ENCODE measurements around the gene PTGIS. TPM values are rescaled to one million over a fixed set of nuclear protein-coding genes. Genes with fewer than 3 reads are reported as not detected.

Gene PTGIS
- total and polyA plus RNA-seq, 2 of the 4 experiments (the other 2 are of a cell fraction), result 1.6 to 2.6 TPM

GRCh38 chr20:49587111-49587570 is 19.2 kb upstream of the PTGIS start:
- H2BK20ac ChIP-seq (ENCODE audit: low read depth, low read length), result peak overlapping the region; percentile 36; the same call in 1 of the 2 replicates
- H2AFZ ChIP-seq (replicated peaks; ENCODE audit: low read length, poor library complexity), result peak overlapping the region; percentile 1
- peak; percentile 83 for DNase-seq
- no peaks in the 10 kb centered on the region for H3K27me3 ChIP-seq (ENCODE audit: control insufficient read depth, insufficient read depth, low read length)
- in situ Hi-C loops (cut with MboI; ENCODE audit: low sequenced_read_pairs) (no loop called here), intact Hi-C loops (cut with micrococcal nuclease) (no loop called here), dilution Hi-C loops (cut with HindIII; ENCODE audit: low sequenced_read_pairs, unreplicated experiment) (no loop called here)
- no peak overlapping the region for H3K23ac ChIP-seq (ENCODE audit: low read depth, low read length)
- WGBS, 2 experiments (ENCODE audit: extremely low coverage in 2 of 2, insufficient read length in 1 of 2), result 35% methylated on average over 5 of the region's 10 CpGs; no CpG with 5 or more reads in 1 of the 2 experiments
- peak overlapping the region; percentile 86 for H4K5ac ChIP-seq (ENCODE audit: low read depth, low read length)
- H2BK15ac ChIP-seq (ENCODE audit: low read depth, low read length), result no peak overlapping the region
- H4K91ac ChIP-seq (ENCODE audit: insufficient read depth, low read depth, low read length), result peak overlapping the region; percentile 72; the same call in 1 of the 2 replicates
- POLR2A ChIA-PET (ENCODE audit: unreplicated experiment), result no interaction called here
- H3K36me3 ChIP-seq (ENCODE audit: control insufficient read depth, insufficient read depth, low read length), result no peaks in the 10 kb centered on the region
- H3K56ac ChIP-seq (ENCODE audit: extremely low read depth, insufficient read depth, low read length), result no peak overlapping the region
- peak overlapping the region; percentile 31; the same call in 1 of the 2 replicates for H3K4me2 ChIP-seq (ENCODE audit: low read depth, low read length)
- 0 out of 2 replicates have a peak overlapping the region, but pooled peaks have one; percentile 2 for H3K9ac ChIP-seq (ENCODE audit: low read depth, low read length)
- H3K27ac ChIP-seq (ENCODE audit: insufficient read depth, low read length), result peak overlapping the region; percentile 76; the same call in 1 of the 2 replicates
- CTCF ChIA-PET, result no interaction called here
- peak overlapping the region; percentile 45; the same call in 1 of the 2 replicates for H2BK120ac ChIP-seq (ENCODE audit: low read depth, low read length)
- no peak overlapping the region for H2AK5ac ChIP-seq (ENCODE audit: low read depth, low read length)
- no peak overlapping the region for H3K14ac ChIP-seq (replicated peaks; ENCODE audit: low read depth, low read length)
- ATAC-seq (ENCODE audit: low read depth), result no peak
- H3K4me3 ChIP-seq (ENCODE audit: insufficient read depth, low read depth, low read length), result no peak overlapping the region
- H3K18ac ChIP-seq (ENCODE audit: low read depth, low read length), result peak overlapping the region; percentile 89
- H4K8ac ChIP-seq (ENCODE audit: low read depth in 2 of 2, low read length in 2 of 2), result peak overlapping the region; percentile 0 to 27; a peak in 3 of 4 replicates
- peak overlapping the region; percentile 91 for H2BK5ac ChIP-seq (ENCODE audit: low read depth, low read length, poor library complexity, severe bottlenecking)
- H3K79me1 ChIP-seq (ENCODE audit: low read depth in 1 of 2, low read length in 2 of 2), result no peaks in the 10 kb centered on the region
- H3K9me3 ChIP-seq (ENCODE audit: control insufficient read depth, insufficient read depth, low read length), result peaks cover 7% of the 10 kb centered on the region
- H4K20me1 ChIP-seq (ENCODE audit: insufficient read depth, low read length), result no peaks in the 10 kb centered on the region
- H3K4me1 ChIP-seq (ENCODE audit: control insufficient read depth, insufficient read depth, low read length), result peaks cover 31% of the 10 kb centered on the region
- peak overlapping the region; percentile 4 for H2AK9ac ChIP-seq (replicated peaks; ENCODE audit: low read depth, low read length, poor library complexity)
- no TSS peak for BruUV-seq (replicated peaks)
- 0 out of 2 replicates have a peak, but pooled peaks cover 3% of the 10 kb centered on the region for H3K9me1 ChIP-seq (ENCODE audit: insufficient read depth, low read length)
- TF ChIP-seq NFE2L2 (IDR thresholded peaks at IDR 0.05; ENCODE audit: low read depth, low read length) (no peak), MAFK (IDR thresholded peaks at IDR 0.05; ENCODE audit: low read depth, low read length) (no peak), MXI1 (IDR thresholded peaks at IDR 0.05; ENCODE audit: borderline replicate concordance, low read depth, low read length) (no peak), MAZ (IDR thresholded peaks at IDR 0.05; ENCODE audit: borderline replicate concordance, low read depth, low read length) (no peak), CEBPB (IDR thresholded peaks at IDR 0.05; ENCODE audit: low read depth, low read length) (peak; percentile 24; the same call in 1 of the 2 replicates), FOS (IDR thresholded peaks at IDR 0.05; ENCODE audit: low read depth, low read length) (no peak), POLR2A (IDR thresholded peaks at IDR 0.05; ENCODE audit: low read depth, low read length) (no peak), RAD21 (IDR thresholded peaks at IDR 0.05; ENCODE audit: low read length) (no peak), USF2 (IDR thresholded peaks at IDR 0.05; ENCODE audit: low read depth, low read length) (no peak), CHD1 (IDR thresholded peaks at IDR 0.05; ENCODE audit: low read depth, low read length) (no peak), SMC3 (IDR thresholded peaks at IDR 0.05; ENCODE audit: low read depth, low read length) (no peak), BHLHE40 (IDR thresholded peaks at IDR 0.05; ENCODE audit: low read depth, low read length) (peak; percentile 50; the same call in 1 of the 2 replicates), ELK1 (IDR thresholded peaks at IDR 0.05; ENCODE audit: borderline replicate concordance, low read depth, low read length) (no peak)
- peak overlapping the region; percentile 80 for H3K4ac ChIP-seq (ENCODE audit: low read depth, low read length)
